Cerebellar cortex (tissue), 1 donor: Measurements from ENCODE around the gene TOPAZ1.

ENCODE experiments used
- DNase-seq: peaks from one replicate; pipeline ENCODE4 v3.0.0-alpha.2; 2015; ENCODE audit warnings: low spot score

TOPAZ1 gene

GRCh38 chr3:44241706-44242105 lies at the start of gene TOPAZ1:
TOPAZ1 (plus strand) TSS chr3:44241886; CDS start chr3:44242054, 168 bp downstream.
- no peak for DNase-seq

DNA sequence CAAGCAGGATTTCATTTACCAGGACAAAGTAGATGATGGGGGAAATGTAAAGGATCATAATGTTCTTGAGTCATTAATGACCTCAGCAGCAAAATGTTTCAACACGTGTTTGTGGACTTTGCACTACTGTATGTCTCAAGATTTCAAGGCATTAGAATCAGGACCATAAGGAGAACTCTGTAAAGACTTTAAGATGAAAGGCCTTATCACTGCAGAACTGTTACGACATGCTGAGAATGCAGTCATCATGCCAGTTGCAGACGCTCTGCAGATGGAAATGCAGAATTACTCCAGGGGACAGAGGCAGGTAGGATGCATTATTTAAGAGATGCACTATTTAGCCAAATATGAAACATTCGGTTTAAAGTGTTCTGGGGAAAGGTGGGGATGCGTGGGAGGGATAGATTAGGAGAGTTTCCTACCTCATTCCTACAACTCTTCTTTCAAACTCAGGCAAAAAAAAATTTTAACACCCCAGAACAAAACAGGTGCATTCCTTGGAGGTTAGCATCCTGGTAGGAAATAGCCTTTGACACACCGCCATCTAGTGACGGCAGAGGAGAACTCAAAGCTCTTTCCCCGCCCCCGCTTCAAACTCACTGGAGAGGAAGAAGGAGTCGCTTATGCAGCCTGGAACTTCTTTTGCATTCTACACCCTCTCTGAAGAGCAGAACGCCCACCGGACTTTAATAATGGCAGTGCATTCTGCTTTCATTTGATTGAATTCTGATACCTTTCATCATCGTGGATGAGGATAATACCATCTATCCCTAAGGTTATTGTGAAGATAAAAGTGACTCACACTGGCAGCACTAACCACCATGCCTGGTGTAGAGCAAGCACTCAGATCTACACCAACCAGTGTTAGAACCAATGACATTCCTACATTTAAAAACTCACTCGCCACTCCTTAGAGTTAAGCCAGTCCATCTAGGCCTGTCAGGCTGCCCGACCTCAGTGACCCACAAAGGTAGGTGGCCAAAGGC lies 43.1 kb upstream of the TOPAZ1 start:
- DNase-seq = peak; percentile 85

DNA sequence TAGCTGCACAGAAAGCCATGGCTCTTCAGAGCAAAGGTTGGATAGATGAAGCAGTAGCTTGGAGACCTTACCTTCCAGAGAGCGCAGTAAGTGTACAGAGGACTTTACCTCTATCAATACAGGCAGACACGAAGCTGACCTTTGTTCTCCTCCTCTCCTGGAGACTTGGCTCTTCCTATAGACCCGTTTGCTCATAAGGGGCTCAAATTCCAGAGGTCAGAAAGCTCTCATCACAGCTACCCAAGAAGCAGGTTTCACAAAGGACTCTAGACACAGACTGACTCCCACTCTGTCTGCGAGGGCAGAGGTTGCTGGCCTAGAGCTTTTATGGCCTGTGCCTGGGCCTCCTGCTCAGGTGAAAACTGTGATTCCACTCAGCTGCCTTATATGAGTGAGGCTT lies 35.4 kb upstream of the TOPAZ1 start:
- no peak for DNase-seq

DNA sequence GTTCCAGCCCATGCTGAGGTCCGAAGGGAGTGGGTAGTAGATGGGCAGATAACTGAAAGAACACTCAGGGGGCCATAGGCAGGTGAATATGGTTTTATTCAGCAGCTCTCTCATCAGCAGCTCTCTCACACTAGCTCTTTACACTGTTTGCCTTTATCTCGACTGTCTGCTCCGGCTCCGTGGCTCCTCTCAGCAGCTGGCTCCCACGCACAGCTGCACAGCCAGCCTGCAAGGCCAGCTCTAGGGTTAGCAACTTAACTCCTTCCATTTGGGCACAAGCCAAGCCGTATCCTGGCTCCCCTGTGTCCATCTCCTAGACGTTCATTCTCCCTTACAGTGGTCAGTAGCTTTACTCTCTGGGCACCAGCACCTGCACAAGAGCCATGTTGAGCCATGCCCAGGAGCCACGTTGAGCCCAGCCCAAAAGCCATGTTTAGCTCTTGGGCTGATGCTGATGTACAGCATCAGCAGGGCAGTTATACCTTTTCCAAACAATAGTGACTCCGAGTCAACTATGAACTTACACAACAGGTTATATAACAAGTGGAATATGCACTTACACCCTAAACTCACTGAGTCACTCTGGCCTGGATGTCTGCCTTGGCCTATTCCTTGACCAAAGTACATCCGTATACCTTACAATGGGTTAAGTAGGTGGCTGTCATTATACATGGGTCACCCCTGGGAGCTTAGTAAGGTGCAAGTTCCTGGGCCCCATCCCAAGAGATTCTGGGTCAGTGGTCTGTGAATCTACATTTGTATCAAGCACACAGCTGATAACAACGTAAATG lies 34.6 kb upstream of the TOPAZ1 start:
- DNase-seq = no peak

DNA sequence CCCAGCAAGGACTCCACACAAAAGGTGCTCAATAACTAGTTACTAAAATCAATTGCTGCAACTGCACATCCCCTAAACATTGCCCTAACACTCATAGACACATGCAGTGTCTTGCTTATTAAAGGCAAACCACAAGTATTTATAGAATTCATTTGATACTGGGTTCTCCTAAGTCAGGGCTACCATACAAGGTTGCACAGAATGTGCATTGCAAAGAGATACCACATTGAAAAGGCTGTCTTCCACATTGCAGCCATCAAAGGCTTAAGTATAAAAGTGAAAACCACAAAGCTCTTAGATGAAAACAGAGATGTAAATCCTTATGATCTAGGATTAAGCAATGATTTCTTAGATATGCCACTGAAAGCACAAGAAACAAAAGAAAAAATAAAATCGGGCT lies 33.6 kb upstream of the TOPAZ1 start:
- DNase-seq = no peak

DNA sequence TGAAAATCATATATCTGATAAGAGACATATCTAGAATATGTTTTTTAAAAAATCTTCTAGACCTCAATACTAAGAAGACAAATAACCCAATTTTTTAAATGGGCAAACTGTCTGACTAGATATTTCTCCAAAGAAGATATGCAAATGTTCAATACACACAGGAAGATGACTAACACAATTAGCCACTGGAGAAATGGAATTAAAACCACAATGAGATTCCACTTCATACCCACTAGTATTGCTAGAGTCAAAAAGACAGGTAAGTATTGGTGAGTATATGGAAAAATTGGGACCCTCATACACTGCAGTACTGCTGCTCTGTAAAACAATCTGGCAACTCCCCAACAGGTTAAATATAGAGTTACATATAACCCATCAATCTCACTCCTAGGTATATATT lies 33.1 kb upstream of the TOPAZ1 start:
- DNase-seq = no peak

- no peak for DNase-seq
Measured at GRCh38 chr3:44210967-44211366, 30.7 kb upstream of the TOPAZ1 start.

GRCh38 chr3:44222337-44222736 lies 19.3 kb upstream of the TOPAZ1 start:
- DNase-seq = no peak

GRCh38 chr3:44223299-44223698 lies 18.4 kb upstream of the TOPAZ1 start:
- DNase-seq = no peak

DNA sequence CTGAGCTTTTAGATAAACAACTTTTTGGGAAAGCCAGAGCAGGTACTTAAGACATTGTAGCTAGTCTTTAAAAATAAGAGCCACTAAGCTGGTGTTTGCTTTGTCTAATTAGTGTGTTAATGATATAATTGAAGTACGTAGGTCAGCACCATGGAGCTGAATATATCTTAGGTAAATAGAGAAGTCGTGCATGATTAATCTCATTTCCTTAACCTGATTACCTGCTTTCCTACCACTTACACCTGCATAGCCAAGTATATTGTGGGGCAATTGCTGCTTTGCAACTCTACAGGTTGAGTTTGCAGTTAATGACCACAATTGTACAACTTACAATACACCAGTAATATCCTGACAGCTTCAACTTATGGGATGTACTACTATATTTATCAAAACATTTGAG lies 17.6 kb upstream of the TOPAZ1 start:
- no peak for DNase-seq

DNA sequence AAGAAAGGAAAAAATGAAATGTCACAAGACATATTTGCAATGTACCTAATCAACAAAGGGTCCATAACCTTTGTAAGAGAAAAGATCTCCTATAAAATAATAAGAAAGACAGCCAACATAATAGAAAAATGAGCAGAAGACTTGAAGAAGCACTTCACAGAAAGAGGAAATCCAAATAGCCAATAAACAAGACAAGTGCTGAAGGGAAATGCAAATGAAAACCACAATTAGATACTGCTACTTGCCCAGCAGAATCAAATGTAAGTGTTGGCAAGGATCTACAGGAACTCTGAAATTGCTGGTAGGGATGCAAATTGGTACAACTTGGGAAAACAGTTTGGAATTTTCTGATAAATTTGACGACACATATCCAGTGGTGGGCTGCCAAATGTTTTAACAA lies 15.1 kb upstream of the TOPAZ1 start:
- no peak for DNase-seq

DNA sequence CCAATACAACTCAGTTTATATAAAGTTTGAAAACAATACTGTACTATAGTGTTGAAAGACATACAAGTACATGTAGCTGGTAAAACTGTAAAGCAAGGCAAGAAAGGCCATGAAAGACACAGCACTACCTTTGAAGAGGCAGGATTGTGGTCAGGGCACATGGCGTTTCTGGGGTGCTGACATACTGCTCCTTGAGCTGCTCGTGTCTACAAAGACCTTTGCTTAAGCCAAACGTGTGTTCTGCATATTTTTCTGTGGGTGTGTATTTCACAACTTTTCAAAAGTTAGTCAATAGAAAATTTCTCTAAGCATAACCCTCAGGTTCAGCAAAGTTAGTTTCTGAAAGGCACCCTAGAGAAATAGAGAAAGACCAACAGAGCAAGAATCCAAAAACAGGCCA lies 14.1 kb upstream of the TOPAZ1 start:
- DNase-seq = no peak

DNA sequence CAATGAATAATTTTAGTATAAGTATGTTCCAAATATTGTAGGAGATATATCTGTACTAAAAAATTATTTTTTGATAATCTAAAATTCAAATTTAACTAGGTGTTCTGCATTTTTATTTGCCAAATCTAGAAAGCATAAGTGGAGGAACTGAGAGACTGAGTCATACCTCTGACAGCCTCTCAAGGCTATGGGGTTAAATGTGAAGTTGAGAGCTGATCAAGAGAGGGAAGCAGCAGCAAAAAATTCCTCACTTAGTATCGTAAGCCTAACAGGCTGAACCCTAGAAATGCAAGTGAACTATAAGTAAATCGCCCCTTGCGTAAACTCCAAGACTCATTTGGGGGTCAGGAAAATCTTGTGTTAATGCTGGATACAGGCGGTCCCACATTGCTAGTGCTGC lies 12.8 kb upstream of the TOPAZ1 start:
- DNase-seq = no peak

GRCh38 chr3:44232407-44232806 lies 9.3 kb upstream of the TOPAZ1 start:
- no peak for DNase-seq

- DNase-seq = no peak
Measured at GRCh38 chr3:44234648-44235268, 6.9 kb upstream of the TOPAZ1 start.

GRCh38 chr3:44235604-44236484 lies 5.8 kb upstream of the TOPAZ1 start:
- peak; percentile 71 for DNase-seq

GRCh38 chr3:44236485-44236908 lies 5.2 kb upstream of the TOPAZ1 start:
- no peak for DNase-seq

DNA sequence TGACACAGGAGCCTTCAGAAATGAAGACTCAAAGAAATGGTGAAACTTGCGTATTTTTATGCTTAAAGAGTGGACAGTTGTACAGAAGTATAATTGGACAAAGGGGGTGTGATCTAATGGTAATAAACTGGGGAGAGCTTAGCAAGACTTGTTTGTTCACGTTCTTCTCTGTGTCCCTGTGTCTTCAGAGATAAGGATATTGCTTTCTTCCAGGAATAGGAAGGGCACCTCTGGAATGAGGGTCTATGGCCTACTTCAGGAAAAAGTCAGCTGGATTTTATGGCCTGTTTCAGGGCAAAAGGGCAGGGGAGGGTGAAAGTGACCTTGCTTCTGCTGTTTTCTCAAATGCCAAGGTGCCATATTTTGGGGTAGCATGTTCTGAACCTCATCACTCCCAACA lies 4.5 kb upstream of the TOPAZ1 start:
- DNase-seq = no peak

DNA sequence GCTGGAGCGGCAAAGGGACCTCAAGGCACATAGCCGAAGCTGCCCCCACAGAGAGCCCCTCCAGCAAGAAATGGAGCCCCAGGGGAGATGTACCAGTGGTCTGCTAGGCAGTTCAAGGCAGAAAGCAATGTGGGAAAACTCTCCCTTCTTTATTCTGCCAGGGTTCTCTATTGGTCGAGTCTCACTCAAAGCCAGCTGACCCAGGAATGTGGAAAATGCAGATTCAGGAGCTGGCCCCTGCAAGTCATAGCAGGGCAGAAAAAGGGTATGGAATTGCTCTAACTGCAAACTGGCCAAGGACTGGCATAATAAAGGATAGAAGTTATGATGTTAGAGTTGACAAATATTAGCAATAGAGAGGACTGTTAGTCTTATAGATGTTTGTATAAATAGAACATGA lies 4.0 kb upstream of the TOPAZ1 start:
- no peak for DNase-seq

GRCh38 chr3:44238889-44239288 lies 2.8 kb upstream of the TOPAZ1 start:
- no peak for DNase-seq

DNA sequence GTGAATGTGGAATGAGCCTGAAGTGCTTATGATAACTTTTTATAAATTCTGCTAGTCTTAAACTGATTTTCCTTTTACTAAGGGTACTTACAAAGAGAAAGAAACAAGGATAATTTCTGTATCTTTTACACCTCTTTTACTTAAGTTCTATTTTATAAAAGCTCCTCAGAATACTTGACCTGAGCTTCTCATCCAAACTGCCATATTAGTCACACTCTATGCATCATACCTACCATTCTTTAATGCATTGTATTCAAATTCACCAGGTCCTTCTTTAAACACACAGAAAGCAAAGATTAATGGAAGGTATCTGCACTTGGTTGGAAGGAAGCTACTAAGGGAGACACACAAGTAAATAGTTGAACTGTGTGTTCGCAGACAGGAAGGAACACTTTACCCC lies 1.6 kb upstream of the TOPAZ1 start:
- DNase-seq = no peak

DNA sequence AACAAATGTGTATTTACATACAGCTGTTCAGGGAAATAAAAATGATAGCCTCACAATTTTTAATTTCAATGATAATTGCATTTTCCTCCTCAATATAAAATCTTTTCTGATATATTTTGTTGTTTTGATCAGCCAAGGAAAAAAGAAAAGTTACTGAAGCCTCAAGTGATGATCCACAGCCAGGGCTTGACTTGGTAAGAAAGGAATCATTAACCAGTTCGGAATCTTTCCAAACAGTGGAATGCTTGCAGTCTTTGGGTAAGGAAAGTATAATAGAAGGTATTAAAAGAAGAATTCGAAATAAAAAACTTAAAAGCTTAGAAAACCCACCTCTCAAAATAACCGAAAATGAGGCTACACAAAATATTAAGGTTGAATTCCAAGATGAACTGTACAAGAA lies 1.0 kb downstream of the TOPAZ1 start:
- no peak for DNase-seq
